RWPE1 (cell line): ENCODE measurements around the gene MAP1LC3A.
A peak's percentile ranks its signal among the peaks of the same experiment; 100 is the strongest.
"Not testable (repeated sequence)": the region's sequence is repeated elsewhere in the genome, so short reads cannot be mapped to it uniquely, and the experiment has no call there.

Experiments used
- CTCF ChIA-PET: fragments of 350-600 bp; sonication (Branson Sonifier 250); formaldehyde crosslinking; extraction: SDS; loops from one replicate; lab custom pipeline; 2021; lab: Yijun Ruan, JAX
- POLR2A ChIA-PET: fragments of 400-600 bp; formaldehyde crosslinking; extraction: SDS; loops from one replicate; lab custom pipeline; 2020; ENCODE audit warnings: antibody characterized with exemption; ENCODE audit not compliant: low non-redundant PET; lab: Yijun Ruan, JAX
- DNase-seq: peaks from one replicate; pipeline ENCODE4 v3.0.0; 2012; ENCODE audit warnings: low spot score
- H3K27ac ChIP-seq: fragments of 450-650 bp; 2 replicates; pipeline ENCODE4 v1.5.1; 2017
- CTCF ChIP-seq: fragments of 450-650 bp; conservative IDR thresholded peaks from 2 replicates; pipeline ENCODE4 v1.5.1; 2017; ENCODE audit warnings: low read depth, mild to moderate bottlenecking

Gene MAP1LC3A

GRCh38 chr20:34514897-34515483, 43.5 kb upstream of the MAP1LC3A start:
- no peak for DNase-seq
- peak overlapping the region; percentile 99 for H3K27ac ChIP-seq
- POLR2A ChIA-PET, result interaction anchor here (0.9 kb wide), 1 partner anchor 202 kb away, joined by 3 read pairs; no protein-coding TSS in a partner anchor
- CTCF ChIA-PET, result interaction anchor here (0.5 to 2.3 kb wide), 5 partner anchors 29 to 202 kb away, joined by 3 to 28 read pairs (median 4); no protein-coding TSS in a partner anchor
- no peak for TF ChIP-seq CTCF

- DNase-seq, result peak; percentile 92
- H3K27ac ChIP-seq, result peak overlapping the region; percentile 99
- TF ChIP-seq CTCF, result no peak
- CTCF ChIA-PET, result interaction anchor here (0.6 to 2.3 kb wide), 4 partner anchors 47 to 325 kb away, joined by 3 to 28 read pairs (median 4); no protein-coding TSS in a partner anchor
- POLR2A ChIA-PET, result interaction anchor here (0.8 to 1.3 kb wide), 3 partner anchors 10 to 202 kb away, joined by 3 to 6 read pairs (median 6); partner anchors contain the start of gene MAP1LC3A
Measured at GRCh38 chr20:34515484-34516246, 42.9 kb upstream of the MAP1LC3A start.

- DNase-seq, result peak; percentile 98
- ChIA-PET POLR2A (interaction anchor here (0.6 to 1.3 kb wide), 5 partner anchors 9 to 178 kb away, joined by 3 to 6 read pairs (median 5); partner anchors contain the start of gene MAP1LC3A), CTCF (interaction anchor here (0.5 to 2.3 kb wide), 7 partner anchors 165 to 791 kb away, joined by 3 to 28 read pairs (median 4); no protein-coding TSS in a partner anchor)
- peak within 1 kb of the TSS; percentile 99 for H3K27ac ChIP-seq
- no peak for TF ChIP-seq CTCF
Measured at GRCh38 chr20:34516247-34517113, 42.0 kb upstream of the MAP1LC3A start, which contains the start of gene DYNLRB1. DYNLRB1 (plus strand) TSS chr20:34516422; CDS start chr20:34516459, 37 bp downstream.

GRCh38 chr20:34517114-34517505, 41.4 kb upstream of the MAP1LC3A start:
- CTCF ChIA-PET, result interaction anchor here (0.7 to 2.3 kb wide), 6 partner anchors 164 to 326 kb away, joined by 3 to 28 read pairs (median 4); no protein-coding TSS in a partner anchor
- DNase-seq, result no peak
- POLR2A ChIA-PET, result interaction anchor here (0.6 to 1.3 kb wide), 3 partner anchors 44 to 177 kb away, joined by 3 to 5 read pairs (median 3); no protein-coding TSS in a partner anchor
- no peak for TF ChIP-seq CTCF
- peak overlapping the region; percentile 99 for H3K27ac ChIP-seq

GRCh38 chr20:34518863-34519262, 39.7 kb upstream of the MAP1LC3A start:
- DNase-seq, H3K27ac ChIP-seq, POLR2A ChIA-PET: not testable (repeated sequence)
- CTCF ChIA-PET, result interaction anchor here (0.5 to 0.9 kb wide), 3 partner anchors 206 to 1019 kb away, joined by 4 read pairs; no protein-coding TSS in a partner anchor

- CTCF ChIA-PET, result interaction anchor here (1.4 kb wide), 1 partner anchor 207 kb away, joined by 7 read pairs; no protein-coding TSS in a partner anchor
- H3K27ac ChIP-seq, POLR2A ChIA-PET, DNase-seq: not testable (repeated sequence)
Measured at GRCh38 chr20:34519841-34520240, 38.7 kb upstream of the MAP1LC3A start.
